CD4-positive, alpha-beta T cell treated with Interleukin-15 for 4 hours (primary cell): ENCODE measurements around the gene GULP1.

Source experiments
- DNase-seq: peaks from one replicate; pipeline ENCODE4 v3.0.0-alpha.2; 2020; ENCODE audit warnings: low spot score

Gene GULP1

GRCh38 chr2:188322569-188323551, 31.2 kb downstream of the GULP1 start:
- no peak for DNase-seq

DNA sequence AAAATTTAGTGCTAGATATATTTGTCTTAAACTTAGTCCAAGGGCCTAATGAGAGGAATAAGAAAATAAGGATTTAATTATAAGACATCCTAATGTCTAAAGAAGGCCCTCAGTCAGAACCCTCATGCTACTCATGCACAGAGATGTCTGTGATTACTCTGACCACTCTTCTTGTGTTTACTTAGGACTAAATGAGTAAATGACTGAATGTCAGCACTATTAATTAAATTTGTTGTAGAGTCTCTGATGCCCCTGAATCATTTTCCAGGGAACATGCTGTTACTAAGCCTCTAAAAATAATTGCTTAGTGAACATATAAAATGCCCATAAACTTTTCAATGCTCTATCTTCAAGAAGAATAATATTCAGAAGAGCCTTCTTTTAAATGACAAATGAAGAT, 32.4 kb downstream of the GULP1 start:
- no peak for DNase-seq

DNA sequence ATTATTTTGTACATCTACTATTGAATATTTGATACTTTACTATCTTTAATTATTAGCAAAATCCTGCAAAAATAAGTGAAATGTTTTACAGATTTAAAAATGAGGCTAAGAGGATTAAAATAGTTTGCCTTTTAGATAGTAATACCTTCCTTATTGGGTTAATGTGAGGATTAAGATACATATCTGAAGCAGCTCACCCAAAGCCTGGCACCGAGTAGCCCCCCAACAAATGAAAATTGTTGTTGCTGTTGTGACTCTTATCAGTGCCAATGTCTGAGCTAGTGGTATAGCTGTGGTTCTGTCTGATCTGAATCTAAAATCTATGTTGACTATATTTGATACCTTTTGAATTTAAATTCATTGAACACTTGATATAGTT, 34.6 kb downstream of the GULP1 start:
- no peak for DNase-seq

DNA sequence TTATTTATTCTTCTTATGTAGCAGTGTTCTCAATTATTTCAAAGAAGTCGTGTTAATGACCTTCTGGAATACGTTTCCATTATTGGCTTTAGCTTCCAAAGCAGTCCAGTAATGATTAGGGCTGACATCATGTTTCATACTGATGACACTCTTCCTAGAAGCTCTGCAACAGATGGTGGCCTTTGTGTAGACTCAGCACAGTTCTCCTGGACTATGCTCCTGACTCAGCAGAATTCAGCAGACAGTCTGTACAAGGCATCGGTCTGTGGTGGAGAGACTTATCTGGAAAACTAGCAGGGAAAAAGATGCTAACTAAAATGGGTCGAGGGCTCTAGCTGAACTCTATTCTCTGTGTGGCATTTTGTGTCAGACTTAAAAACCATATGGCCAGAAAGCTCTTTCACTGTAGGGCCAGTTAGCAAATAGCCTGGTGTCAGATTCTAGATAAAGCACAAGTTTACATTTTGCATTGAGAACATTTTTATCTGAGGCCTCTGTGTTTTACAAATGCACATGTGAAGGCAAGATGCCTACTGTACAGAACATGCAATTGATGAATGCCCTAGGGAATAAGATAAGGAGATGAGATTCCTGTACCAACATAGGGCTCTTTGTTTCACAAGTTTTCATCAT, 35.1 kb downstream of the GULP1 start:
- DNase-seq: no peak

GRCh38 chr2:188327518-188328213, 36.0 kb downstream of the GULP1 start:
- DNase-seq: no peak

DNA sequence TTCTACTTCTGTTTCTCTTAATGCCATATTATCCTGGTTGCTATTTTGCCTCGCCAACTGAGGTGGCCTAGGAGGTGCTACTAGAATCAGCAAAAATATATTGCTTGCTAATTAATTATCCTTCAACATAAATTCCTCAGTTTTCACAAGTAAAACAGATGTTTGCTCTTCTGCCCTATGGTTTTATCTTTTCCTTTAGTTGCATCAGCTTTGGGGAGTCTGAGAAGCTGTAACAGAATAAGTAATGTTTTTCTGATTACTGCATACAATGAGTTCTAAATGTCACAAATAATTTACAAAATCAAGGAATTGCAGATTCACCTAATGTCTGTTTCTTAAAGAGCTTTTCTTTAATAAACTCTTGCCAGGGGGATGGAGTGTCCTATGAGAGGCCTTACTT, 36.7 kb downstream of the GULP1 start:
- DNase-seq: no peak

- DNase-seq: no peak
These were observed 38.8 kb downstream of the GULP1 start for GRCh38 chr2:188330316-188331053.

DNA sequence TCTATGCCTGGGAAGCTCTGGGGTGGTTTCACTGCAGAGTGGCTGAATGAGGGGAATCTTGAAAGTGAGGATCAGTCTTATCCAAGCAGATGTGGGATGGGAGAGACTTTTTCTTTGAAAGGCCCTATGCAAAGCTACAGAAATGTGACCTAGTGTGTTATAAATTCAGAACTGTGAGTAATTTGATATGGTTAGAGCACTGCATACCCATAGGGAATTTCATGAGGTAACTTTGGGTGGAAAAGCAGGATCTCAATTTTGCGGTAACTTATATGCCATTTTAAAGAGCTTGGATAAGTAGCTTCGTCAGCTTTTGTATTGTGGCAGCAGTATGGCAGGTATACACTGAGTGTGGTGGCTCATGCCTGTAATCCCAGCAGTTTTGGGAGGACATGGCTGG, 40.9 kb downstream of the GULP1 start:
- DNase-seq: no peak

- DNase-seq: no peak
These were observed 42.3 kb downstream of the GULP1 start for GRCh38 chr2:188333751-188334524.

- no peak for DNase-seq
These were observed 46.8 kb downstream of the GULP1 start for GRCh38 chr2:188338463-188338862.

- DNase-seq: no peak
These were observed 48.6 kb downstream of the GULP1 start for GRCh38 chr2:188340257-188340656.

GRCh38 chr2:188345020-188345419, 53.3 kb downstream of the GULP1 start:
- DNase-seq: no peak

- no peak for DNase-seq
These were observed 53.8 kb downstream of the GULP1 start for GRCh38 chr2:188345426-188345825.

GRCh38 chr2:188345831-188346458, 54.3 kb downstream of the GULP1 start:
- DNase-seq: no peak

- no peak for DNase-seq
These were observed 57.3 kb downstream of the GULP1 start for GRCh38 chr2:188349019-188349418.

DNA sequence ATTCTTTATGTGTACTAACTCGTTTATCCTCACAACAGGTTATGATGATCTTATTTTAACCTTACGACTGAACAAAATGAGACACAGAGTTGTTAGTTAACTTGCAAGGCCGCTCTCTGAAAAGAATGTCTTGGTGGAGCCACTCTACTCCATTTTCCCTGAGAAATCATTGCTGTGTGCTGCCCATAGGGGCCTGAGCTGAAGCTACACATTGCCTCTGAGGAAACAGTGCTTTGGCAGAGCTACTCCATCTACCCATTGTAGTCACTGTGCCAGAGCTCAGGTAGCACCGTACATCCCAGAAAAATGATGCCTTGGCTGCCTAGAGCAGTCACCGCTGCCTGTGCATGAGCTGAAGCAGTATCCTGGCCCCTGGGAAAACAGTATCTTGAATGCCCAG, 61.6 kb downstream of the GULP1 start:
- DNase-seq: no peak

GRCh38 chr2:188360485-188361263, 69.0 kb downstream of the GULP1 start:
- DNase-seq: no peak

GRCh38 chr2:188364033-188364630, 72.5 kb downstream of the GULP1 start:
- no peak for DNase-seq

DNA sequence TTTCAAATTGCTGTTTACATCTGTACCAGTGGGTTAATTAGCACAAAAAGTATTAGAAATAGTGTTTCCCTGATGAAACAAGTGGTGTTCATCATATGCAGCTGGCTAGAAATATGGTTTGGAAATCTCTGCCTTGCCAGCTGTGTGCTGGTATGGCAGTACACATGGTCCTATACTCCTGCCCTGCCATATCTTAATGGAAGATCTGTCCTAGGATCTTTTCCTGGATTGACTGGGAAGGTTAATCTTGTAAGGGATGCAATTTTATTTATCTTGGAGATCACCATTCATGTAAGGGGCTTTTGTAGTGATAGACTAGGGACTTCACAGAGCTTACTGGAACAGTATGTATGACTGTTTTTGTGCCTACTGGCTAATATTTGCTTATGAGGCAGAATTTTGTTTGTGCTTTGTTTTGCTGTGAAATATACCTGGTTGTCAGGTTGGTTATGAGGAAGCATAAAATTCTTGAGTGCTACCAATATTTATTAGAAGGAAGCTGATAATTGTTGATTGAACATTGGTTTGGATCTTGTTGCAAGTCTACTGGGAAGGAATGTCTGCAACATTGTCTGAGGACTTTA, 73.5 kb downstream of the GULP1 start:
- no peak for DNase-seq
